Panc1 (cell line): ENCODE results near the gene ZSWIM3. TPM values are rescaled to one million over a fixed set of nuclear protein-coding genes. Genes with fewer than 3 reads are reported as not detected.

Source experiments
- ATAC-seq: fragments of 200-7000 bp; cut with Tn5 transposase; 2 replicates; pipeline ENCODE4 v1.9.1; 2020; ENCODE audit warnings: mild to moderate bottlenecking, moderate library complexity
- BruUV-seq: library from RNA; stranded (reverse); fragments of 400-500 nt; replicated peaks from 2 replicates; lab custom pipeline; 2021; lab: Mats Ljungman, UMichigan
- CTCF ChIA-PET: fragments of 300-600 bp; sonication (Branson Sonifier 250); formaldehyde crosslinking; loops from one replicate; lab custom pipeline; 2022; ENCODE audit warnings: antibody characterized with exemption; lab: Charles Lee
- POLR2A ChIA-PET: fragments of 300-600 bp; sonication (Branson Sonifier 250); formaldehyde crosslinking; loops from one replicate; lab custom pipeline; 2022; ENCODE audit warnings: antibody characterized with exemption; lab: Charles Lee
- DNase-seq: peaks from one replicate; pipeline ENCODE4 v3.0.0-alpha.2; 2010; ENCODE audit warnings: low read depth, low spot score
- H3K27ac ChIP-seq: 2 replicates; pipeline ENCODE4 v1.5.1; 2011; ENCODE audit warnings: mild to moderate bottlenecking, low read length, inconsistent platforms
- H3K27me3 ChIP-seq: fragments of 200-500 bp; sonication (Bioruptor generic); 2 replicates; pipeline ENCODE4 v1.6.0; 2014; ENCODE audit warnings: low read length, inconsistent platforms; ENCODE audit not compliant: control insufficient read depth, insufficient read depth
- H3K36me3 ChIP-seq: fragments of 200-500 bp; sonication (Bioruptor generic); 2 replicates; pipeline ENCODE4 v1.5.1; 2014; ENCODE audit warnings: inconsistent platforms, mild to moderate bottlenecking, low read length, moderate library complexity; ENCODE audit not compliant: control insufficient read depth, insufficient read depth
- H3K4me1 ChIP-seq: 2 replicates; pipeline ENCODE4 v1.5.1; 2011; ENCODE audit warnings: inconsistent platforms, mild to moderate bottlenecking, low read length, moderate library complexity; ENCODE audit not compliant: control insufficient read depth, insufficient read depth
- H3K4me3 ChIP-seq, 2 experiments: 2 replicates each; pipeline ENCODE4 v1.5.1; 2011 to 2012; ENCODE audit warnings: low read depth in 2 of 2, low read length in 2 of 2, mild to moderate bottlenecking in 2 of 2, inconsistent platforms in 1 of 2, moderate library complexity in 1 of 2
- H3K9me3 ChIP-seq: fragments of 200-500 bp; sonication (Bioruptor generic); 2 replicates; pipeline ENCODE4 v1.5.1; 2014; ENCODE audit warnings: low read depth, mild to moderate bottlenecking, inconsistent platforms, low read length, moderate library complexity; ENCODE audit not compliant: control insufficient read depth, insufficient read depth
- CTCF ChIP-seq: fragments of 450-650 bp; IDR thresholded peaks from 2 replicates; pipeline ENCODE4 v1.5.1; 2017; ENCODE audit warnings: mild to moderate bottlenecking
- POLR2AphosphoS5 ChIP-seq: IDR thresholded peaks from 2 replicates; pipeline ENCODE4 v1.6.1; 2012; ENCODE audit warnings: mild to moderate bottlenecking, low read depth, low read length, moderate library complexity
- REST ChIP-seq, 2 experiments: IDR thresholded peaks; 2 replicates each; pipeline ENCODE4 v1.6.1; 2011 to 2012; ENCODE audit warnings: low read depth in 2 of 2, control low read depth in 1 of 2, low read length in 1 of 2, mild to moderate bottlenecking in 1 of 2, moderate library complexity in 1 of 2; ENCODE audit not compliant: insufficient read depth in 1 of 2
- SIN3A ChIP-seq: IDR thresholded peaks from 2 replicates; pipeline ENCODE4 v1.6.1; 2012; ENCODE audit warnings: low read depth, mild to moderate bottlenecking, low read length, moderate library complexity, borderline replicate concordance; ENCODE audit not compliant: insufficient read depth
- TCF7L2 ChIP-seq: IDR thresholded peaks from 2 replicates; pipeline ENCODE4 v1.6.1; 2011; ENCODE audit warnings: mild to moderate bottlenecking, low read depth, low read length, inconsistent platforms
- in situ Hi-C: cut with HindIII; loops from 2 replicates; pipeline ENCODE4 v1.10.0; 2016; ENCODE audit warnings: low sequenced_read_pairs, low pct_unique_long_range_greater_than_20kb
- intact Hi-C: fragments of 100-400 bp; cut with micrococcal nuclease; formaldehyde crosslinking; loops from one replicate; pipeline ENCODE4 v1.10.0; 2022; ENCODE audit not compliant: unreplicated experiment
- total RNA-seq: library from RNA; stranded (reverse); gene quantifications from one replicate; pipeline ENCODE4 v1.2.1, GENCODE V29; 2021; ENCODE audit not compliant: unreplicated experiment

The ZSWIM3 gene
- total RNA-seq, 1 experiment from 2014 or later: 3.6 TPM

GRCh38 chr20:45907219-45907948 is 50.0 kb downstream of the ZSWIM3 start:
- Histone ChIP-seq H3K4me1 (peaks cover 17% of the 10 kb centered on the region), H3K27me3 (no peaks in the 10 kb centered on the region), H3K27ac (no peak overlapping the region), H3K9me3 (no peaks in the 10 kb centered on the region), H3K36me3 (no peaks in the 10 kb centered on the region), H3K4me3 (no peak overlapping the region)
- ChIA-PET CTCF (no interaction called here), POLR2A (interaction anchor here (0.6 kb wide), 1 partner anchor 573 kb away, joined by 3 read pairs; no protein-coding TSS in a partner anchor)
- no TSS peak for BruUV-seq
- intact Hi-C loops (no loop called here), in situ Hi-C loops (no loop called here)
- no peak for TF ChIP-seq TCF7L2
- no peak for TF ChIP-seq CTCF
- no peak for TF ChIP-seq POLR2AphosphoS5
- no peak for TF ChIP-seq REST (IDR thresholded peaks at IDR 0.05; ENCODE audit: insufficient read depth in 1 of 2, low read depth in 2 of 2, low read length in 1 of 2)
- TF ChIP-seq SIN3A: no peak
- ATAC-seq: no peak
- DNase-seq: no peak

GRCh38 chr20:45908084-45908483 is 50.7 kb downstream of the ZSWIM3 start:
- Histone ChIP-seq H3K36me3 (no peaks in the 10 kb centered on the region), H3K27me3 (no peaks in the 10 kb centered on the region), H3K4me1 (peaks cover 18% of the 10 kb centered on the region), H3K27ac (no peak overlapping the region), H3K9me3 (no peaks in the 10 kb centered on the region), H3K4me3 (no peak overlapping the region)
- ChIA-PET CTCF (no interaction called here), POLR2A (no interaction called here)
- DNase-seq (no peak), ATAC-seq (no peak)
- intact Hi-C loops: no loop called here
- TF ChIP-seq CTCF (no peak), POLR2AphosphoS5 (no peak), REST (IDR thresholded peaks at IDR 0.05; ENCODE audit: insufficient read depth in 1 of 2, low read depth in 2 of 2, low read length in 1 of 2) (no peak)
- BruUV-seq: no TSS peak
- in situ Hi-C loops: no loop called here
